GM13976 (cell line): ENCODE data around the gene CD300LB.

Experiments
- DNase-seq: peaks from one replicate; pipeline ENCODE4 v3.0.0; 2012; ENCODE audit warnings: low spot score
- CTCF ChIP-seq: IDR thresholded peaks from 2 replicates; pipeline ENCODE4 v1.5.1; 2012; ENCODE audit warnings: borderline replicate concordance, mild to moderate bottlenecking; ENCODE audit not compliant: insufficient read depth; ENCODE audit errors: extremely low read depth, missing control alignments, control extremely low read depth
- in situ Hi-C: fragments of 300-500 bp; cut with MboI; formaldehyde crosslinking; loops from one replicate; pipeline ENCODE4 v1.12.0; 2022; ENCODE audit warnings: low sequenced_read_pairs, mixed read lengths, inconsistent platforms; ENCODE audit not compliant: unreplicated experiment

The CD300LB gene

GRCh38 chr17:74569020-74570003 lies 38.0 kb upstream of the CD300LB start:
- no peak for DNase-seq
- in situ Hi-C loops, result no loop called here
- no peak for TF ChIP-seq CTCF

GRCh38 chr17:74568106-74568873 lies 37.0 kb upstream of the CD300LB start:
- no peak for TF ChIP-seq CTCF
- in situ Hi-C loops, result no loop called here
- DNase-seq, result no peak

- no peak for DNase-seq
- TF ChIP-seq CTCF, result no peak
- in situ Hi-C loops, result no loop called here
Measured at GRCh38 chr17:74567397-74567796, 36.1 kb upstream of the CD300LB start, which contains the start of gene CD300H. Gene CD300H, minus strand, starts transcription at chr17:74567509.

- in situ Hi-C loops, result no loop called here
- peak; percentile 66 for DNase-seq
- TF ChIP-seq CTCF, result peak; percentile 53
Measured at GRCh38 chr17:74566132-74566753, 35.0 kb upstream of the CD300LB start.

- in situ Hi-C loops, result no loop called here
- DNase-seq, result no peak
- TF ChIP-seq CTCF, result no peak
Measured at GRCh38 chr17:74565126-74565525, 33.9 kb upstream of the CD300LB start.

- TF ChIP-seq CTCF, result no peak
- in situ Hi-C loops, result no loop called here
- no peak for DNase-seq
Measured at GRCh38 chr17:74563358-74563757, 32.1 kb upstream of the CD300LB start.
